ENCODE data around the gene ZNF888.

DNA sequence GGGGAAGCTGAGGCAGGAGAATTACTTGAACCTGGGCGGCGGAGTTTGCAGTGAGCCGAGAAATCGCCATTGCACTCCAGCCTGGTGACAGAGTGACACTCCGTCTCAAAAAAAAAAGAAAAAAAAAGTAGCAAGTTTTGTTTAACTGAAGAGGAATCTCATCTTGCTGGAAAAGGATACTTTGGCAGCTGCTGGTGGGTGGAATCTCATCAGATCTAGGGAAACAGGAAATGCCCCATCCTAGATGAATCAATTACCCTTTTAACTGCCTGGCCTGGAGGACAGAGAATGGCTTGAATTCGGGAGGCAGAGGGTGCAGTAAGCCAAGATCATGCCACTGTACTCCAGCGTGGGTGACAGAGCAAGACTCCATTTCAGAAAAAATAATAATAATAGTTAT, 34.2 kb downstream of the ZNF888 start:
- no peak for TF ChIP-seq POLR2A (IDR thresholded peaks at IDR 0.05)
- TF ChIP-seq, protein P1, sequence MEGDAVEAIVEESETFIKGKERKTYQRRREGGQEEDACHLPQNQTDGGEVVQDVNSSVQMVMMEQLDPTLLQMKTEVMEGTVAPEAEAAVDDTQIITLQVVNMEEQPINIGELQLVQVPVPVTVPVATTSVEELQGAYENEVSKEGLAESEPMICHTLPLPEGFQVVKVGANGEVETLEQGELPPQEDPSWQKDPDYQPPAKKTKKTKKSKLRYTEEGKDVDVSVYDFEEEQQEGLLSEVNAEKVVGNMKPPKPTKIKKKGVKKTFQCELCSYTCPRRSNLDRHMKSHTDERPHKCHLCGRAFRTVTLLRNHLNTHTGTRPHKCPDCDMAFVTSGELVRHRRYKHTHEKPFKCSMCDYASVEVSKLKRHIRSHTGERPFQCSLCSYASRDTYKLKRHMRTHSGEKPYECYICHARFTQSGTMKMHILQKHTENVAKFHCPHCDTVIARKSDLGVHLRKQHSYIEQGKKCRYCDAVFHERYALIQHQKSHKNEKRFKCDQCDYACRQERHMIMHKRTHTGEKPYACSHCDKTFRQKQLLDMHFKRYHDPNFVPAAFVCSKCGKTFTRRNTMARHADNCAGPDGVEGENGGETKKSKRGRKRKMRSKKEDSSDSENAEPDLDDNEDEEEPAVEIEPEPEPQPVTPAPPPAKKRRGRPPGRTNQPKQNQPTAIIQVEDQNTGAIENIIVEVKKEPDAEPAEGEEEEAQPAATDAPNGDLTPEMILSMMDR (IDR thresholded peaks at IDR 0.05), result no peak
